Lower leg skin (tissue), 4 donors: Measurements from ENCODE around the gene LRRTM1. TPM values are rescaled to one million over a fixed set of nuclear protein-coding genes. Genes with fewer than 3 reads are reported as not detected.

ENCODE experiments used
- DNase-seq, 2 donors: peaks; one replicate each; pipeline ENCODE4 v3.0.0-alpha.2; 2019; ENCODE audit warnings: low spot score in 2 of 2
- H3K4me3 ChIP-seq: fragments of 200-600 bp; sonication (generic); 2 replicates; pipeline ENCODE4 v1.5.1; 2017; ENCODE audit warnings: mild to moderate bottlenecking, low read depth; ENCODE audit not compliant: poor library complexity, severe bottlenecking
- POLR2A ChIP-seq, 2 donors: fragments of 450-650 bp; IDR thresholded peaks; one replicate each; pipeline ENCODE4 v1.6.1; 2016 to 2017; ENCODE audit warnings: antibody characterized with exemption in 2 of 2, mild to moderate bottlenecking in 1 of 2, moderate library complexity in 1 of 2
- WGBS, 2 donors: methylation state at CpG; one replicate each; pipeline ENCODE4 v1.1.5; 2018; 5-methylcytosine and 5-hydroxymethylcytosine counted together
- intact Hi-C: fragments of 100-400 bp; cut with DNase I; formaldehyde crosslinking; loops from one replicate; pipeline ENCODE4 v1.15.0; 2023; ENCODE audit warnings: low total_unique reads
- total RNA-seq, 4 donors: library from RNA; depleted of rRNA; stranded (reverse); fragments of >200 nt; gene quantifications; one replicate each; pipeline ENCODE4 v1.1.0, GENCODE V29; 2016
- TF ChIP-seq, protein P1 (sequence below), 3 donors: fragments of 450-650 bp; IDR thresholded peaks; one replicate each; pipeline ENCODE4 v1.5.1; 2016; ENCODE audit warnings: antibody characterized with exemption in 3 of 3, mild to moderate bottlenecking in 3 of 3, moderate library complexity in 2 of 3

Gene LRRTM1
- total RNA-seq, 4 donors from 2014 or later: 0.10 TPM; not detected in 3

DNA sequence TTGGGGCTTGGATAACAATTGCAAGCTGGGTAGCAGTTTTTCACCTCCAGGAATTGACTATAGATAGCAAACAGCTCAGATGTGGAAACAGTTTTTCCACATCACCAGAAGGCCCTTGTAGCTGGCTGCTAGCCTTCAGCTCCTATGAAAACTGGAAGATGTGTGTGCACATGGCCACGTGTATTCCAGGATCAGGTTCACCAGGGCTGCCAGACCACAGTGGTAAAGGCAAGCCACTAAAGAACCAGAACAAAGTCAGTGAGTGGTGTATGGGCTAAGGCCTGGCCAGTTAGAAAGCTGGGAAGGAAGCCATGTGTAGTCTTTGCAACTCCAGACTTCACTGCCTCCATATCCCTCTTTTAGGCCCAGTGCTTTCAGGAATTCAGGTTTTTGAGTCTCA lies 12.9 kb downstream of the LRRTM1 start:
- no peak overlapping the region for H3K4me3 ChIP-seq
- TF ChIP-seq POLR2A (IDR thresholded peaks at IDR 0.05): no peak
- TF ChIP-seq, protein P1, sequence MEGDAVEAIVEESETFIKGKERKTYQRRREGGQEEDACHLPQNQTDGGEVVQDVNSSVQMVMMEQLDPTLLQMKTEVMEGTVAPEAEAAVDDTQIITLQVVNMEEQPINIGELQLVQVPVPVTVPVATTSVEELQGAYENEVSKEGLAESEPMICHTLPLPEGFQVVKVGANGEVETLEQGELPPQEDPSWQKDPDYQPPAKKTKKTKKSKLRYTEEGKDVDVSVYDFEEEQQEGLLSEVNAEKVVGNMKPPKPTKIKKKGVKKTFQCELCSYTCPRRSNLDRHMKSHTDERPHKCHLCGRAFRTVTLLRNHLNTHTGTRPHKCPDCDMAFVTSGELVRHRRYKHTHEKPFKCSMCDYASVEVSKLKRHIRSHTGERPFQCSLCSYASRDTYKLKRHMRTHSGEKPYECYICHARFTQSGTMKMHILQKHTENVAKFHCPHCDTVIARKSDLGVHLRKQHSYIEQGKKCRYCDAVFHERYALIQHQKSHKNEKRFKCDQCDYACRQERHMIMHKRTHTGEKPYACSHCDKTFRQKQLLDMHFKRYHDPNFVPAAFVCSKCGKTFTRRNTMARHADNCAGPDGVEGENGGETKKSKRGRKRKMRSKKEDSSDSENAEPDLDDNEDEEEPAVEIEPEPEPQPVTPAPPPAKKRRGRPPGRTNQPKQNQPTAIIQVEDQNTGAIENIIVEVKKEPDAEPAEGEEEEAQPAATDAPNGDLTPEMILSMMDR (IDR thresholded peaks at IDR 0.05): no peak
- 60 to 81% methylated on average over 1 of the region's 1 CpG for WGBS, 2 donors
- intact Hi-C loops: no loop called here
- DNase-seq: no peak

- TF ChIP-seq POLR2A (IDR thresholded peaks at IDR 0.05): no peak
- TF ChIP-seq, protein P1 (IDR thresholded peaks at IDR 0.05): no peak
- intact Hi-C loops: no loop called here
- DNase-seq: no peak
- 27 to 43% methylated on average over 5 of the region's 5 CpGs for WGBS, 2 donors
- H3K4me3 ChIP-seq: no peak overlapping the region
Measured at GRCh38 chr2:80288576-80288975, 16.0 kb downstream of the LRRTM1 start.

GRCh38 chr2:80281049-80281448 lies 23.5 kb downstream of the LRRTM1 start:
- WGBS, 2 donors: 74 to 96% methylated on average over 1 of the region's 1 CpG
- no peak overlapping the region for H3K4me3 ChIP-seq
- TF ChIP-seq POLR2A (IDR thresholded peaks at IDR 0.05): no peak
- TF ChIP-seq, protein P1 (IDR thresholded peaks at IDR 0.05): no peak
- no peak for DNase-seq
- intact Hi-C loops: no loop called here

- TF ChIP-seq POLR2A (IDR thresholded peaks at IDR 0.05): no peak
- TF ChIP-seq, protein P1 (IDR thresholded peaks at IDR 0.05): no peak
- DNase-seq: no peak
- WGBS, 2 donors: 85 to 96% methylated on average over 2 of the region's 2 CpGs
- intact Hi-C loops: no loop called here
- H3K4me3 ChIP-seq: no peak overlapping the region
Measured at GRCh38 chr2:80280598-80280997, 24.0 kb downstream of the LRRTM1 start.

DNA sequence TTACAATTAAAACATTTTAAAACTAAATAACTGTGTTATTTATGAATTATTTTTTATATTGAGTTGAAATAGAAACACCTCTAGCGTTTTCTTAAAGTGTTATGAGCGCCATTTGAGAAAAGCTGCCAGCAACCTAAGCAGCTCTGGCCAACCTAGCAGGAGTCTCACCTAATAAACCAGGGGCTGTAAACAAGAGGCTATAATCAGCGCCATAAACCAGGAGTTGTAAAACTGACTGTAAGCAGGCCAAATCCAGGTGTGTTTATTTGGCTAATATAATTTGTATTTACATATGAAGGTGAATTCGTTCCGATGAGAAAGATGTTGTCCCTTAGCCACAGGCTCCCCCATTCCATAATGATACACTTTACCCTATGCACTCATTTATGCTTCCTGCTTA lies 34.7 kb downstream of the LRRTM1 start:
- no peak overlapping the region for H3K4me3 ChIP-seq
- intact Hi-C loops: no loop called here
- no peak for DNase-seq
- TF ChIP-seq, protein P1 (IDR thresholded peaks at IDR 0.05): no peak
- WGBS, 2 donors: 48 to 56% methylated on average over 5 of the region's 5 CpGs

GRCh38 chr2:80266231-80266630 lies 38.3 kb downstream of the LRRTM1 start:
- DNase-seq: no peak
- no peak overlapping the region for H3K4me3 ChIP-seq
- 80 to 81% methylated on average over 6 of the region's 6 CpGs for WGBS, 2 donors
- intact Hi-C loops: no loop called here
- no peak for TF ChIP-seq POLR2A (IDR thresholded peaks at IDR 0.05)
- TF ChIP-seq, protein P1 (IDR thresholded peaks at IDR 0.05): no peak
